HG03571 (cell line): ENCODE measurements around the gene SIL1.
"Not testable (repeated sequence)": the region's sequence is repeated elsewhere in the genome, so short reads cannot be mapped to it uniquely, and the experiment has no call there.

ENCODE experiments used
- ATAC-seq: cut with Tn5 transposase; IDR thresholded peaks from one replicate; pipeline ENCODE4 v1.9.1; 2021; ENCODE audit not compliant: unreplicated experiment

SIL1 gene

DNA sequence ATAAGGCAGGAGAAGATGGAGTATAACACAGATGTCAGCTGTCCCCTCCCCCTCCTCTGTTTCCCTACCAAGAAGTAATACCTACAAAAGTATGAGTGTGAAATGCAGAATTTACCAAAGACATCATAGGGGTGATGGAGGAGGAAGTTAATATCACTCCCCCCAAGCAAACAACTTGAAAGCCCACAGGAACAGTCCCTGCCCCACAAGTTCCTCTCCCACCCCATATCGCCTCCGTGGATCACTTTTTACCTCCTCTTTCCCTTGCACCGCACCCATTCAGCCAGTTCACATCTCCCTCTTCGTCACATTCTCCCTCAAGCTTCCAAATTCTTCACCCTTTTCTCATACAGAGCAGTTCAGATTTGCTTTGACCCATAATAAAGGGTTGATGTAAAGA, 7.0 kb upstream of the SIL1 start:
- no peak for ATAC-seq

DNA sequence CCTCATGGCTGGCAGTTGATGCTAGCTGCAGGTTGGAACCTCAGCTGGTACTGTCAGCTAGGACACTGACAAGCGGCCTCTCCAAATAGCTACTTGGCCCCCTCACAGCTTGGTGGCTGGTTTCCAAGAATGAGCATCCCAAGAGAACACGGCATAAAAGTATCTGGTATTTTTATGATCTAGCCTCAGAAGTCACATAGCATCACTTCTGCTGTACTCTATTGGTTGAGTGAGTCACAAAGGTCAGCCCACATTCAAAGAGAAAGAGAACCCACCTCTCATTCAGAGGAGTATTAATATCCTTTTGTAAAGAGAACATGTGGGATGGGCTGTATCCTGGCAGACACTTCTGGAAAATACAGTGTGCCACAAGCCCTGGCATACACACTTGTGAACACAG, 6.0 kb upstream of the SIL1 start:
- no peak for ATAC-seq

GRCh38 chr5:139199321-139199720, 1.2 kb upstream of the SIL1 start:
- no peak for ATAC-seq

- no peak for ATAC-seq
Observed at GRCh38 chr5:139196296-139196956, 1.7 kb downstream of the SIL1 start.

GRCh38 chr5:139194486-139194885, 3.7 kb downstream of the SIL1 start:
- no peak for ATAC-seq

- ATAC-seq, result no peak
Observed at GRCh38 chr5:139193928-139194327, 4.2 kb downstream of the SIL1 start.

- ATAC-seq, result not testable (repeated sequence)
Observed at GRCh38 chr5:139192906-139193305, 5.3 kb downstream of the SIL1 start.

- ATAC-seq, result not testable (repeated sequence)
Observed at GRCh38 chr5:139191954-139192353, 6.2 kb downstream of the SIL1 start.

DNA sequence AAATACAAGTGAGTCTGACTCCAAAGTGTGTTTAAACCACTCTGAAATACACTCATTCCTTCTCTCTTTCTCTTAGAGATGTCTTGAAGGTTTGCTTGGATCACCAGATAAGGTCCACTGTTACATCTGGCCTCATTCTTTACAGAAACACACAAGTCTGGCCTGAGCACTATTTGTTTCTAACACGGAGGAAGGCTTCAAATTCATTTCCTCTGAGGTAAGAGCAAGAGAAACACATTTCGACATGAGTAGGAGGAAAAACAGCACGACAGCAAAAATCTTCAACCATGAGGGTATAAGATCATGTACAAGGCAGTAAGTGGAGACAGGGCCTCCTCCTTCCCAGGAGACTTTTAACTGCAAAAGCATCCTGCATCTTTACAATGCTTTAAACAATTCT, 8.0 kb downstream of the SIL1 start:
- no peak for ATAC-seq

GRCh38 chr5:139188558-139189270, 9.5 kb downstream of the SIL1 start:
- no peak for ATAC-seq

- ATAC-seq, result no peak
Observed at GRCh38 chr5:139186752-139187326, 11.3 kb downstream of the SIL1 start.

DNA sequence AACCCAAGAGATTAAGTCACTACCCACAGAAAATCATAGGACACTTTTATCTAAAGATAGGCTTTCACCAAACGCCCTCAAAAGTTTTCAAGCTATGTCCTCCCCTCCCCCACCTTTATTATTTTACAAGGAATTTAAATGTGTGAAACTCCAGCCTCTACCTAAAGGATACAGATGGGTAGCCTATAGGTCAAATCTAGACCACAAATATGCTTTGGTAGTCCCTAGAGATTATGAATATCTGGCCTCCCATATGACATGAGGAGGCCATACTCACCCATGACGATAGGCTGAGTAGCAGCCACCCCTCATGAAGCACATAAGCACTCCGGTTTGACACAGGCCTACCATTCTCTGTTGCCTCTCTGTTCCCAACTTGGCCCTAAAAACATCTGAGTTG, 11.9 kb downstream of the SIL1 start:
- ATAC-seq, result no peak

- ATAC-seq, result no peak
Observed at GRCh38 chr5:139185589-139185988, 12.6 kb downstream of the SIL1 start.

- ATAC-seq, result no peak
Observed at GRCh38 chr5:139183502-139183901, 14.7 kb downstream of the SIL1 start.

GRCh38 chr5:139182528-139183296, 15.5 kb downstream of the SIL1 start:
- ATAC-seq, result no peak

GRCh38 chr5:139181835-139182452, 16.2 kb downstream of the SIL1 start:
- ATAC-seq, result no peak

- ATAC-seq, result no peak
Observed at GRCh38 chr5:139181322-139181730, 16.8 kb downstream of the SIL1 start.

GRCh38 chr5:139180850-139181249, 17.3 kb downstream of the SIL1 start:
- ATAC-seq, result no peak

GRCh38 chr5:139179778-139180513, 18.2 kb downstream of the SIL1 start:
- ATAC-seq, result not testable (repeated sequence)

DNA sequence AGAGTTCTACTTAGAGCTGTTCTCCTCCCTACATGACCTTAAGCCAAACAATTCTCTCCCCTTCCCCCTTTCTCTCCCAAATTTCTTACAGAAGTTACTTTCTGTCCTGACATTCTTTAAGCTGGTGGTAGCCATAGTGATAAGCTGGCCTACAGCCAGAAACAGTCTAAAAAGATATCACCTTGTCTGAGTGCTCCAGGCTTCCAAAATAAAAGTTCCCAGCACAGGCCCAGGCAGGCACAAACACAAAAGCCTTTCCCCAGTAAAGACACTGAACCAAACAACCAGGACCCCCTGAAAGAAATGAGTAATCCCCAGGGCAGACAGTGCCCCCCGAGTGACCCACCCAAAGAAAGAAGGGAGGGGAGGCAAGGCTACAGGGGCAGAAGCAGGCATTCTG, 19.2 kb downstream of the SIL1 start:
- no peak for ATAC-seq

- ATAC-seq, result no peak
Observed at GRCh38 chr5:139178589-139178917, 19.6 kb downstream of the SIL1 start.
